Activated CD4-positive, CD25-positive, alpha-beta regulatory T cell treated with anti-CD3 and anti-CD28 coated beads, Interleukin-2, amount 50 U/mL, for 72 hours (primary cell): ENCODE data around the gene GPR68.
A peak's percentile ranks its signal among the peaks of the same experiment; 100 is the strongest.

Experiments used
- DNase-seq: peaks from one replicate; pipeline ENCODE4 v3.0.0; 2021

Gene GPR68

GRCh38 chr14:91244501-91244901 lies at the start of gene GPR68:
Gene GPR68 (minus strand): TSS chr14:91244704. CDS start chr14:91235050, 9,654 bp downstream.
- DNase-seq, result peak; percentile 55

GRCh38 chr14:91294153-91294552 lies 49.6 kb upstream of the GPR68 start:
- no peak for DNase-seq

- DNase-seq, result no peak
Observed at GRCh38 chr14:91293281-91293680, 48.8 kb upstream of the GPR68 start.

- no peak for DNase-seq
Observed at GRCh38 chr14:91292491-91292890, 48.0 kb upstream of the GPR68 start.

- DNase-seq, result no peak
Observed at GRCh38 chr14:91291786-91292405, 47.4 kb upstream of the GPR68 start.

- no peak for DNase-seq
Observed at GRCh38 chr14:91290986-91291385, 46.5 kb upstream of the GPR68 start.

- no peak for DNase-seq
Observed at GRCh38 chr14:91289464-91289863, 45.0 kb upstream of the GPR68 start.

- no peak for DNase-seq
Observed at GRCh38 chr14:91288876-91289275, 44.4 kb upstream of the GPR68 start.

- DNase-seq, result peak; percentile 77
Observed at GRCh38 chr14:91286530-91286937, 42.0 kb upstream of the GPR68 start.

- no peak for DNase-seq
Observed at GRCh38 chr14:91284791-91285548, 40.5 kb upstream of the GPR68 start.

- no peak for DNase-seq
Observed at GRCh38 chr14:91284146-91284790, 39.8 kb upstream of the GPR68 start.

GRCh38 chr14:91283666-91284065 lies 39.2 kb upstream of the GPR68 start:
- no peak for DNase-seq

GRCh38 chr14:91282954-91283645 lies 38.6 kb upstream of the GPR68 start:
- DNase-seq, result no peak

GRCh38 chr14:91281346-91281745 lies 36.8 kb upstream of the GPR68 start:
- no peak for DNase-seq

- no peak for DNase-seq
Observed at GRCh38 chr14:91280129-91280528, 35.6 kb upstream of the GPR68 start.

- no peak for DNase-seq
Observed at GRCh38 chr14:91279354-91279753, 34.9 kb upstream of the GPR68 start.

GRCh38 chr14:91278383-91278715 lies 33.8 kb upstream of the GPR68 start:
- no peak for DNase-seq

GRCh38 chr14:91277546-91278382 lies 33.3 kb upstream of the GPR68 start:
- no peak for DNase-seq

GRCh38 chr14:91274796-91275195 lies 30.3 kb upstream of the GPR68 start:
- no peak for DNase-seq

GRCh38 chr14:91273885-91274273 lies 29.4 kb upstream of the GPR68 start:
- no peak for DNase-seq

- DNase-seq, result no peak
Observed at GRCh38 chr14:91273273-91273884, 28.9 kb upstream of the GPR68 start.
